Smooth muscle cell (in vitro differentiated cells): ENCODE results near the gene PEX13. TPM values are rescaled to one million over a fixed set of nuclear protein-coding genes. Genes with fewer than 3 reads are reported as not detected.
"Not testable (repeated sequence)": the region's sequence is repeated elsewhere in the genome, so short reads cannot be mapped to it uniquely, and the experiment has no call there.

ENCODE experiments used
- DNase-seq: peaks from one replicate; lab custom pipeline; 2025; ENCODE audit not compliant: unreplicated experiment; lab: John Stamatoyannopoulos, UW
- H2AFZ ChIP-seq: fragments of 200-600 bp; sonication (generic); 2 replicates; pipeline ENCODE4 v1.6.0; 2016; ENCODE audit warnings: antibody characterized with exemption, low read depth, mild to moderate bottlenecking
- H3F3A ChIP-seq: fragments of 200-600 bp; sonication (generic); 2 replicates; pipeline ENCODE4 v1.6.0; 2017; ENCODE audit warnings: antibody characterized with exemption, low read depth
- H3K27ac ChIP-seq: fragments of 200-600 bp; sonication (generic); 2 replicates; pipeline ENCODE4 v1.5.1; 2016; ENCODE audit warnings: low read depth, mild to moderate bottlenecking
- H3K27me3 ChIP-seq: fragments of 200-600 bp; sonication (generic); 2 replicates; pipeline ENCODE4 v1.6.1; 2016; ENCODE audit warnings: low read depth, mild to moderate bottlenecking
- H3K36me3 ChIP-seq: fragments of 200-600 bp; sonication (generic); 2 replicates; pipeline ENCODE4 v1.5.1; 2016; ENCODE audit warnings: low read depth
- H3K4me1 ChIP-seq: fragments of 200-600 bp; sonication (generic); 2 replicates; pipeline ENCODE4 v1.5.1; 2016; ENCODE audit warnings: low read depth
- H3K4me2 ChIP-seq: fragments of 200-600 bp; sonication (generic); 2 replicates; pipeline ENCODE4 v1.6.0; 2016; ENCODE audit warnings: mild to moderate bottlenecking
- H3K4me3 ChIP-seq: fragments of 200-600 bp; sonication (generic); 2 replicates; pipeline ENCODE4 v1.5.1; 2016; ENCODE audit warnings: mild to moderate bottlenecking
- H3K79me2 ChIP-seq: fragments of 200-600 bp; sonication (generic); 2 replicates; pipeline ENCODE4 v1.6.0; 2016; ENCODE audit warnings: low read depth, mild to moderate bottlenecking
- H3K9ac ChIP-seq: fragments of 200-600 bp; sonication (generic); 2 replicates; pipeline ENCODE4 v1.6.0; 2016; ENCODE audit warnings: low read depth
- H3K9me3 ChIP-seq: fragments of 200-600 bp; sonication (generic); replicated peaks from 2 replicates; pipeline ENCODE4 v1.5.1; 2016; ENCODE audit warnings: low read depth
- H4K20me1 ChIP-seq: fragments of 200-600 bp; sonication (generic); 2 replicates; pipeline ENCODE4 v1.6.0; 2016; ENCODE audit warnings: low read depth
- CTCF ChIP-seq: fragments of 200-600 bp; sonication (generic); IDR thresholded peaks from 2 replicates; pipeline ENCODE4 v1.5.1; 2017; ENCODE audit warnings: borderline replicate concordance, mild to moderate bottlenecking, antibody characterized with exemption; ENCODE audit not compliant: insufficient read depth, poor library complexity, severe bottlenecking
- WGBS: methylation state at CpG from one replicate; pipeline ENCODE4 v1.1.7; 2016; ENCODE audit warnings: low lambda C conversion rate; 5-methylcytosine and 5-hydroxymethylcytosine counted together
- polyA plus RNA-seq: library from polyadenylated mRNA; unstranded; fragments of >200 nt; fragmentation: Nextera tagmentation; extraction: Ambion mirVana; gene quantifications from 2 replicates; pipeline ENCODE4 v1.2.1, GENCODE V29; 2016
- total RNA-seq: library from RNA; depleted of rRNA; stranded (reverse); fragments of >200 nt; gene quantifications from 2 replicates; pipeline ENCODE4 v1.2.3, GENCODE V29; 2014

The PEX13 gene
- total and polyA plus RNA-seq, 2 experiments from 2014 or later: 14.1 to 46.0 TPM

GRCh38 chr2:60979231-60979630, 38.3 kb upstream of the PEX13 start:
- WGBS: 91% methylated on average over 4 of the region's 4 CpGs
- Histone ChIP-seq H3K36me3 (no peaks in the 10 kb centered on the region), H3K4me2 (no peak overlapping the region), H3K4me1 (peaks cover 9% of the 10 kb centered on the region), H3K27ac (no peak overlapping the region), H3K4me3 (no peak overlapping the region), H4K20me1 (no peaks in the 10 kb centered on the region), H3F3A (no peaks in the 10 kb centered on the region), H3K27me3 (no peaks in the 10 kb centered on the region), H3K79me2 (no peaks in the 10 kb centered on the region), H3K9ac (no peak overlapping the region), H2AFZ (no peak overlapping the region), H3K9me3 (no peaks in the 10 kb centered on the region)
- no peak for DNase-seq
- no peak for TF ChIP-seq CTCF

- 92% methylated on average over 3 of the region's 3 CpGs for WGBS
- H3K36me3 ChIP-seq: no peaks in the 10 kb centered on the region
- no peak overlapping the region for H2AFZ ChIP-seq
These were observed 37.3 kb upstream of the PEX13 start for GRCh38 chr2:60980071-60980815.

GRCh38 chr2:60982066-60982465, 35.5 kb upstream of the PEX13 start:
- not testable (repeated sequence) for H3K79me2 ChIP-seq, H3F3A ChIP-seq, H2AFZ ChIP-seq, H3K4me2 ChIP-seq, H4K20me1 ChIP-seq, H3K27ac ChIP-seq, DNase-seq, H3K9me3 ChIP-seq, H3K4me1 ChIP-seq, H3K9ac ChIP-seq, H3K4me3 ChIP-seq, H3K36me3 ChIP-seq, H3K27me3 ChIP-seq
- 97% methylated on average over 3 of the region's 3 CpGs for WGBS

More at GRCh38 chr2:60980071-60980815, 37.3 kb upstream of the PEX13 start:
- Histone ChIP-seq H3K4me2 (no peak overlapping the region), H3K27ac (no peak overlapping the region), H3K79me2 (no peaks in the 10 kb centered on the region), H3K27me3 (no peaks in the 10 kb centered on the region), H3F3A (no peaks in the 10 kb centered on the region), H3K9me3 (no peaks in the 10 kb centered on the region), H3K9ac (no peak overlapping the region), H3K4me1 (peaks cover 9% of the 10 kb centered on the region), H4K20me1 (no peaks in the 10 kb centered on the region), H3K4me3 (no peak overlapping the region)
- TF ChIP-seq CTCF: no peak
- DNase-seq: no peak

GRCh38 chr2:60984720-60985119, 32.8 kb upstream of the PEX13 start:
- WGBS: 95% methylated on average over 1 of the region's 1 CpG
- Histone ChIP-seq H3K9me3 (no peaks in the 10 kb centered on the region), H4K20me1 (no peaks in the 10 kb centered on the region), H3K9ac (no peak overlapping the region), H3F3A (no peaks in the 10 kb centered on the region), H3K4me1 (no peaks in the 10 kb centered on the region), H3K27me3 (no peaks in the 10 kb centered on the region), H3K4me3 (no peak overlapping the region), H3K79me2 (no peaks in the 10 kb centered on the region), H3K27ac (no peak overlapping the region), H3K4me2 (no peak overlapping the region), H2AFZ (no peak overlapping the region), H3K36me3 (no peaks in the 10 kb centered on the region)
- DNase-seq: no peak
- TF ChIP-seq CTCF: no peak
